ENCODE measurements around the gene UQCR10. TPM values are rescaled to one million over a fixed set of nuclear protein-coding genes. Genes with fewer than 3 reads are reported as not detected.

UQCR10 gene
- total RNA-seq, 2 experiments from 2014 or later = 94.2 to 94.9 TPM

GRCh38 chr22:29758068-29758622 is 9.0 kb upstream of the UQCR10 start:
- no peak for DNase-seq
- Mint-ChIP-seq H3K4me1 (no peaks in the 10 kb centered on the region), H3K9me3 (ENCODE audit: low read depth) (no peaks in the 10 kb centered on the region), H3K36me3 (no peaks in the 10 kb centered on the region), H3K27ac (no peak overlapping the region), H3K4me3 (no peak overlapping the region), H3K27me3 (no peaks in the 10 kb centered on the region)
- ATAC-seq = no peak
- CTCF ChIA-PET = no interaction called here

GRCh38 chr22:29758959-29759358 is 8.2 kb upstream of the UQCR10 start:
- no peaks in the 10 kb centered on the region for H3K9me3 Mint-ChIP-seq (ENCODE audit: low read depth)
- H3K27ac Mint-ChIP-seq = no peak overlapping the region
- no peaks in the 10 kb centered on the region for H3K4me1 Mint-ChIP-seq

DNA sequence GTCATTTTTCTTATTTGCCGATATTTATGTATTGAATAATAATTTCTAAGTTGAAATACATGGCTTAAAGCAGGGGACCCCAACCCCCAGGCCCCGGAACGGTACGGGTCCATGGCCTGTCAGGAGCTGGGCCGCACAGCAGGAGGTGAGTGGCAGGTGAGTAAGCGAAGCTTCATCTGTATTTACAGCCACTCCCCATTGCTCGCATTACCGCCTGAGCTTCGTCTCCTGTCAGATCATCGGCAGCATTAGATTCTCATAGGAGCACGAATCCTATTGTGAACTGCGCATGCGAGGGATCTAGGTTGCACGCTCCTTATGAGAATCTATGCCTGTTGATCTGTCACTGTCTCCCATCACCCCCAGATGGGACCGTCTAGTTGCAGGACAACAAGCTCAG is 4.9 kb upstream of the UQCR10 start:
- H3K4me1 Mint-ChIP-seq = peaks cover 16% of the 10 kb centered on the region
- no peaks in the 10 kb centered on the region for H3K9me3 Mint-ChIP-seq (ENCODE audit: low read depth)
- no peaks in the 10 kb centered on the region for H3K27me3 Mint-ChIP-seq
- DNase-seq (no peak), ATAC-seq (no peak)
- H3K4me3 Mint-ChIP-seq = no peak overlapping the region
- H3K36me3 Mint-ChIP-seq = no peaks in the 10 kb centered on the region
- CTCF ChIA-PET = no interaction called here
- H3K27ac Mint-ChIP-seq = no peak overlapping the region

More at GRCh38 chr22:29758959-29759358, 8.2 kb upstream of the UQCR10 start:
- H3K36me3 Mint-ChIP-seq = no peaks in the 10 kb centered on the region
- DNase-seq (no peak), ATAC-seq (no peak)
- H3K27me3 Mint-ChIP-seq = no peaks in the 10 kb centered on the region
- CTCF ChIA-PET = no interaction called here
- no peak overlapping the region for H3K4me3 Mint-ChIP-seq

- CTCF ChIA-PET = interaction anchor here (1.1 kb wide), 1 partner anchor 140 kb away, joined by 3 read pairs; no protein-coding TSS in a partner anchor
Observed at GRCh38 chr22:29765905-29766631, 1.1 kb upstream of the UQCR10 start.

GRCh38 chr22:29766632-29767170 is 468 bp upstream of the UQCR10 start, which contains the start of gene ZMAT5:
ZMAT5 (minus strand) TSS chr22:29767007; CDS start chr22:29748544, 18,463 bp downstream.
- Mint-ChIP-seq H3K4me1 (peaks cover 29% of the 10 kb centered on the region), H3K36me3 (peaks cover 24% of the 10 kb centered on the region), H3K27ac (peak within 1 kb of the TSS; percentile 88), H3K4me3 (peak within 1 kb of the TSS; percentile 94), H3K27me3 (no peaks in the 10 kb centered on the region), H3K9me3 (ENCODE audit: low read depth) (no peaks in the 10 kb centered on the region)
- CTCF ChIA-PET = interaction anchor here (0.5 to 1.1 kb wide), 2 partner anchors 117 to 141 kb away, joined by 3 read pairs; no protein-coding TSS in a partner anchor
- peak; percentile 97 for DNase-seq
- ATAC-seq = peak; percentile 95

More at GRCh38 chr22:29765905-29766631, 1.1 kb upstream of the UQCR10 start:
- Mint-ChIP-seq H3K27ac (peak overlapping the region; percentile 88), H3K4me1 (peaks cover 29% of the 10 kb centered on the region), H3K4me3 (peak overlapping the region; percentile 94), H3K27me3 (no peaks in the 10 kb centered on the region), H3K36me3 (peaks cover 23% of the 10 kb centered on the region), H3K9me3 (ENCODE audit: low read depth) (no peaks in the 10 kb centered on the region)
- peak; percentile 55 for DNase-seq
- ATAC-seq = peak; percentile 9

- no peaks in the 10 kb centered on the region for H3K9me3 Mint-ChIP-seq (ENCODE audit: low read depth)
- ATAC-seq (no peak), DNase-seq (no peak)
- CTCF ChIA-PET = interaction anchor here (0.7 kb wide), 1 partner anchor 86 kb away, joined by 3 read pairs; no protein-coding TSS in a partner anchor
- peak overlapping the region; percentile 94 for H3K4me3 Mint-ChIP-seq
- H3K27me3 Mint-ChIP-seq = no peaks in the 10 kb centered on the region
- H3K36me3 Mint-ChIP-seq = peaks cover 24% of the 10 kb centered on the region
- peak overlapping the region; percentile 88 for H3K27ac Mint-ChIP-seq
- H3K4me1 Mint-ChIP-seq = peaks cover 29% of the 10 kb centered on the region
Observed at GRCh38 chr22:29768052-29768693, 1.0 kb downstream of the UQCR10 start.

GRCh38 chr22:29769723-29770321 is 2.7 kb downstream of the UQCR10 start:
- Mint-ChIP-seq H3K4me3 (no peak overlapping the region), H3K36me3 (peaks cover 24% of the 10 kb centered on the region), H3K4me1 (peaks cover 23% of the 10 kb centered on the region), H3K9me3 (ENCODE audit: low read depth) (no peaks in the 10 kb centered on the region), H3K27me3 (no peaks in the 10 kb centered on the region), H3K27ac (no peak overlapping the region)
- DNase-seq (no peak), ATAC-seq (no peak)
- CTCF ChIA-PET = interaction anchor here (0.8 to 1.0 kb wide), 2 partner anchors 18 to 235 kb away, joined by 3 read pairs; no protein-coding TSS in a partner anchor

GRCh38 chr22:29772170-29772641 is 5.0 kb downstream of the UQCR10 start:
- ATAC-seq (no peak), DNase-seq (no peak)
- peaks cover 24% of the 10 kb centered on the region for H3K36me3 Mint-ChIP-seq
- no peak overlapping the region for H3K4me3 Mint-ChIP-seq
- CTCF ChIA-PET = interaction anchor here (0.6 to 1.7 kb wide), 3 partner anchors 17 to 236 kb away, joined by 3 to 5 read pairs (median 3); no protein-coding TSS in a partner anchor
- H3K27ac Mint-ChIP-seq = no peak overlapping the region
- no peaks in the 10 kb centered on the region for H3K9me3 Mint-ChIP-seq (ENCODE audit: low read depth)
- no peaks in the 10 kb centered on the region for H3K27me3 Mint-ChIP-seq
- H3K4me1 Mint-ChIP-seq = peaks cover 13% of the 10 kb centered on the region

GRCh38 chr22:29773233-29773632 is 6.1 kb downstream of the UQCR10 start:
- no peaks in the 10 kb centered on the region for H3K9me3 Mint-ChIP-seq (ENCODE audit: low read depth)
- no peak for ATAC-seq
- CTCF ChIA-PET = interaction anchor here (1.1 to 1.7 kb wide), 2 partner anchors 18 to 235 kb away, joined by 3 to 5 read pairs; no protein-coding TSS in a partner anchor
- no peak overlapping the region for H3K4me3 Mint-ChIP-seq
- H3K27me3 Mint-ChIP-seq = no peaks in the 10 kb centered on the region
- H3K27ac Mint-ChIP-seq = no peak overlapping the region
- DNase-seq = no peak
- H3K36me3 Mint-ChIP-seq = peaks cover 21% of the 10 kb centered on the region
- H3K4me1 Mint-ChIP-seq = peaks cover 8% of the 10 kb centered on the region

DNA sequence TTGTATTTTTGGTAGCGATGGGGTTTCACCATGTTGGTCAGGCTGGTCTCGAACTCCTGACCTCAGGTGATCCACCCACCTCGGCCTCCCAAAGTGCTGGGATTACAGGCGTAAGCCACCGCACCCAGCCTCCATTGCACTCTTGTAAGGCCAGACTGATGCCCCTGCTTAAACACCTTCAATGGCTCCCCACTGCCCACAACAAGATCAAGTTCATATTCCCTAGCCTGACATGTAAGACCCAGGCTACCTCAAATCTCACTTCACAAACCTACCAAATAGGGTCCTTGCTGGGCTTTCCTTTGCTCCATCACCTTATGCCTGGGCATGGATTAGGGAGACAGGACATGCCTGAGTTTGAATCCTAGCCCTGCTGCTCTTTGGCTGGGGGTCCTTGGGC is 13.1 kb downstream of the UQCR10 start:
- no peak for DNase-seq
- H3K36me3 Mint-ChIP-seq = no peaks in the 10 kb centered on the region
- no peaks in the 10 kb centered on the region for H3K27me3 Mint-ChIP-seq
- no peak for ATAC-seq
- no peaks in the 10 kb centered on the region for H3K9me3 Mint-ChIP-seq (ENCODE audit: low read depth)
- no peak overlapping the region for H3K27ac Mint-ChIP-seq
- no peaks in the 10 kb centered on the region for H3K4me1 Mint-ChIP-seq
- H3K4me3 Mint-ChIP-seq = no peak overlapping the region
- CTCF ChIA-PET = no interaction called here

GRCh38 chr22:29780748-29781676 is 13.8 kb downstream of the UQCR10 start:
- ATAC-seq (no peak), DNase-seq (no peak)
- H3K36me3 Mint-ChIP-seq = no peaks in the 10 kb centered on the region
- CTCF ChIA-PET = no interaction called here
- H3K27ac Mint-ChIP-seq = no peak overlapping the region
- no peaks in the 10 kb centered on the region for H3K9me3 Mint-ChIP-seq (ENCODE audit: low read depth)
- no peak overlapping the region for H3K4me3 Mint-ChIP-seq
- no peaks in the 10 kb centered on the region for H3K4me1 Mint-ChIP-seq
- H3K27me3 Mint-ChIP-seq = no peaks in the 10 kb centered on the region

Measured in activated CD8-positive, alpha-beta memory T cell treated with anti-CD3 and anti-CD28 coated beads, Interleukin-2, amount 10 ng/mL, durations not matched to agents 7 days and 5 days (primary cell).